ENCODE results near the gene RARB.

Gene RARB

DNA sequence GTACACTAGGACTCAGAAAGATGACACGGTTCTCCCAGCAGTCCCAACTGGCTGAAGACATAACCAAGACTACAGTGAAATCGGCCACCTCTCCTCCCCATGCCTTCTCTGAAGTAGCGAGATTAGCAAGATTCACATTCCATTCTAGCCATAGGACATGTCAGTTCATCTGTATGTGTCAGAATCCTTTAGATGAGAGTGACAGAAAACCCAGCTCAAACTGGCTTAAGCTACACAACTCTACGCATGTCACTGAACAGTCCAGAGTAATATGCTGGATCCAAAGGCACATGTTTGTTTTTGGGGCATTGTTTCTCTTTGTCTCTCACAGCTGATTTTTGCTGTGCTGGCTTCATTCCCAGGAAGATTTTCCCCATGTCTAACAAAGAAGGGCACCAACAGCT is 75.8 kb downstream of the RARB start:
- no peak for DNase-seq (ENCODE audit: low read depth in 2 of 3, low spot score in 2 of 3)

DNA sequence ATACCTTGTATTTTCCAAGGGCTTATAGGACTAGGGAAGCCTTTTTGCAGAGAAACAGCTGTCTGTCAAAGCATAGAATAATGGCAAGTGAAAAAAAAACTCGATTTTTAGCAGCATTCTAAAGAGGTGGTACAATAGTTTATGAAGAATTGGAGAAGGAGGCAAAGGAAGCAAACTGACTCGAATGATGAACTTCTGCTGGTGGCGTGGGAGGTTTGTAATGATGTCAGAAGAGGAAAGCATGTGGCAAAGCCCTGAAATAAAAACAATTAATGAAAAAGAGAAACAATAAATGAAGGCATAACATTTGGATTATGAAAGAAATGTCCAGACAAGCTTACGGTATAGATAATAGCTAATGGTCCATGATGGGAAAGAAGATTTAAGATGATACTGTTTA is 77.5 kb downstream of the RARB start:
- no peak for DNase-seq (ENCODE audit: low read depth in 2 of 3, low spot score in 2 of 3)

DNA sequence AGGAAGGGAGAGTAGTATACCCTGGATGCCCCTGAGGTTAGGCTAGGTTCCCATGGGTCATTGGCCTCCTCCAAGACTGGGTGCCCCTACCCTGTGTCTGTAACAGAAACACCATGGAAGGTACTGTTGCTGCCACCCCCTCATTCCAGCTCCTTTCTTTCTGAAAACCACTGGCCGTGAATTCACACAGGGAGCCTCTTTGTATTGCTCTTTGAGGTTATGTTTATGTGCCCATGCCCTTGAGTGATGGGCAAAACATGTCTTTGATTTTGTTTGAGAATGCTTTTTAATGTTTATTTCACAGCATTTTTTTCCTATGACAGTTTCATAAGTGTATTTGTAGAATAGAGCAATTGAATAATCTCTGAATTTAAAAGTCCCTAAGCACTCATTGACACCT is 79.7 kb downstream of the RARB start:
- DNase-seq (ENCODE audit: low read depth in 2 of 3, low spot score in 2 of 3), result no peak

- no peak for DNase-seq (ENCODE audit: low read depth in 2 of 3, low spot score in 2 of 3)
These were observed 80.4 kb downstream of the RARB start for GRCh38 chr3:25508433-25508832.

- DNase-seq (ENCODE audit: low read depth in 2 of 3, low spot score in 2 of 3), result no peak
These were observed 80.8 kb downstream of the RARB start for GRCh38 chr3:25508901-25509300.

DNA sequence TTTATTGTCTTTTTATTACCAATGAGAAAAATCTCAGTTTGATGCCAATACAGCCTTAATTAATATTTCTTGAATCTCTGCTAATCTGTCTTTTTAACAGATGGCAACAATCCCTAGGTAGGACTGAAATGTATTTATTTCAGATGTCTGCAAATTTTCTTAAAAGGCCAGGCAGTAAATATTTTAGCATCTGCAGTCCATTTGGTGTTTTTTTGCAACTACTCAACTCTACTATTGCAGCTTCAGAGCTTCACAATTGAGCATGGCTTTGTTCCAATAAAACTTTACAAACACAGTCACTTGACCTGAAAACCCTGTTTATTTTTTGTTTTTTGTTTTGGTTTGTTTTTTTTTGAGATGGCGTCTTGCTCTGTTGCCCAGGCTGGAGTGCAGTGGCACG is 82.7 kb downstream of the RARB start:
- DNase-seq (ENCODE audit: low read depth in 2 of 3, low spot score in 2 of 3), result no peak

- DNase-seq (ENCODE audit: low read depth in 2 of 3, low spot score in 2 of 3), result no peak
These were observed 84.1 kb downstream of the RARB start for GRCh38 chr3:25511972-25512721.

DNA sequence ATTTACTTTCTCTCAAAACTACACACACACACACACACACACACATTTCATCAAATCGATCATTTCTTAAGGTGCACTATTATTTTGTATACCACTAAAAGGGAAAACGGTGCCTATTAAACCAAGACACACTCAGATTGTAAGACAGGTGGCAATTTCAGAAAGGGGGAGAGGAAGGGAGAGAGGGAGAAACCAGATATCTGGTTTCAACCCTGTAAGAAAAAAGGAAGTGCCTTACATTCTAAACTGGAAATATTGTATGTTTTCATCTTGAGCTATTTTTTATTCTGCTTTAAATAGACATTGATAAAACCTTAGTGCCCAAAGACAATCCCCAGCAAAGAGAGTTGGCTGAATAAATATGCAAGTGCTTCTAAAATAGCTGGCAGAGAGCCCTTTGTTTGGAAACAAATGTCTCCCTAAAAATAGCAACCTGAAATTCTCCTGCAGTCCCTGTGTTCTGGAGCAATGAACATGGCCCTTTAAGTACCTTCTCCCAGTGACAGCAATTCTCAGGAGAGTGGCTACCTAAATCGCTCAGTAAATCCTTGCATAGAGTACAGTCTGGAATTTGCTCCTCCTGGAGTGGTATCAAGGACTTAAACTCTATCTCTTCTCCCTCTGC is 85.7 kb downstream of the RARB start:
- DNase-seq (ENCODE audit: low read depth in 2 of 3, low spot score in 2 of 3), result no peak

DNA sequence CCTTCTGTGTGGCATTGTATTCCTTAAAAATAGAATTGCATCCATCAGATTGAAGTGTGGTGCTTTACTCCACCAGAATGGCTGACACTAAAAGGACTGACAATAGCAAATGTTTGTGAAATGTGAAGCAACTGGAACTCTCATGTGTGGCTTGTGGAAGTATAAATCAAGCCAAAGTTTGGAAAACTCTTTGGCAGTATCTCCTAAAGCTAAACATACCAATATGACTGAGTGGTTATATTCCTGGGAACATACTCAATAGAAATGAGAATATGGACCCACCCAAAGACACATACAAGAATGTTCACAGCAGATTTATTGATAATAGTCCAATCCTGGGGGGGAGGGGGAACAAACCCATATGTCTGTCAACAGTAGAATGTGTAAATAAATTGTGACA is 87.1 kb downstream of the RARB start:
- no peak for DNase-seq (ENCODE audit: low read depth in 2 of 3, low spot score in 2 of 3)

DNA sequence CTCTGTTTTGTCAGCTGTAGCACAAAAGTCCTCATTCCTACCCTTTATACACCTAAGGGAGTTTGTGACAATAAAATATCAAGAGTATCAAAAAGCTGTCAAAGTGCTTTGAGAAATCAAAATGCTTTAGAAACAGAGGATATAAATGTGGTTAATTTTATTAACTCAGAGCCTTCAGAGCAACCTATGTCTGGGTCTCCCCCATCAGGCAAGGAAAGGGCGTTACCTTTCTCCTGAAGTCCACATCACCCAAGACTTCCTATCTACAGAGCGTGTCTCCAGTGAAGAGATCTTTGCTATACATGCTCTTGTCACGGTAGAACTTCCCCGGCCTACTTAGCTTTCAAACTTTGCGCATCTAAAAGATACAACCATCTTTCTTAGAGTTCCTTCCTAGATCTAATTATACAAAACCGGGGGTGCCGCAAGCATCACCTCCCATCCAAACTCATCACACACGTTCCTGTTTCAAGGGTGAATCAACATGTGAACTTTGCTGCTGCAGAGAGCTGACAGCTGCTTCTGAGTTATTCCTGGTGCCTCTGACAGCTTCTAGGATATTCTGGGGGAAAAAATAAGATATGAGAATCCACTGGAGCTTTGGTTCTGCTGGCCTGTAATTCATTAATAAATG is 93.0 kb downstream of the RARB start:
- DNase-seq (ENCODE audit: low read depth in 2 of 3, low spot score in 2 of 3), result no peak

- no peak for DNase-seq (ENCODE audit: low read depth in 2 of 3, low spot score in 2 of 3)
These were observed 99.3 kb downstream of the RARB start for GRCh38 chr3:25527336-25527735.

DNA sequence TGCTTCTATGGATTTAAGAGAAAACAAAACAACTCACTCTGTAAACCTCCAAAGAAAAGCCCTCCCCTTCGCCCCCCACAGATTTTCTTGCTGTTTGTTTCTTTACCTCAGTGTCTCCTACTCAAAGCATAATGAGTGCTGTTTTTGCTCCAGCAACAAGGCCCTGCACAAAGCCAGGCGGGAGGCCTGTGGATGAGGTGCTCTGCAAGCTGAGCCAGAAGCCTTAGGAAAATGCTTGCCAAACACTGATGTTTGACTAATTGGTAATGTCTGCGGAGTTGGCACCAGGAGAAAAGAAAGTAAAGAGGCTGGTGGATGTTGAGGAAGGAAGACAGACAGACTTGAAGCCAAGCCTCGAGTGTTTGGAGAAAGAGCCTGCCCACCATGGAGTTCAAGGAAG is 99.7 kb downstream of the RARB start:
- DNase-seq (ENCODE audit: low read depth in 2 of 3, low spot score in 2 of 3), result no peak

DNA sequence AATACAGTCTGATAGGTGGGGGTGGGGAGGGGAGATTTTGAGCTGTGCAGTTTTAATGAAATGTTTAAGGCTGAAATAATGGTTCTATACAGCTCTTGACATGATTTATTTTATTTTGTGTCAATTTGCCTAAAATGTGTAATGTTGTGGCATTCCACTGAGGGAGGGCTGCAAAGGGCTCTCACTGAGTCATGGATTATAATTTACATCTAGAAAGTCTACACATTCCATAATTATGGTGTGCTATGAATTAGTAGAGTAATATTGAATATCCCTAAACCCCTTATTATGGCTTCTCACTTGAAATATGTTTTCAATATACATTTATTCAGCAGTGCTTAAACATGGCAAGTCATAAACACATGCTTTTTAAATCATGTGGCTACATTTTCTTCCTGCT is 103.9 kb downstream of the RARB start:
- DNase-seq (ENCODE audit: low read depth in 2 of 3, low spot score in 2 of 3), result no peak

DNA sequence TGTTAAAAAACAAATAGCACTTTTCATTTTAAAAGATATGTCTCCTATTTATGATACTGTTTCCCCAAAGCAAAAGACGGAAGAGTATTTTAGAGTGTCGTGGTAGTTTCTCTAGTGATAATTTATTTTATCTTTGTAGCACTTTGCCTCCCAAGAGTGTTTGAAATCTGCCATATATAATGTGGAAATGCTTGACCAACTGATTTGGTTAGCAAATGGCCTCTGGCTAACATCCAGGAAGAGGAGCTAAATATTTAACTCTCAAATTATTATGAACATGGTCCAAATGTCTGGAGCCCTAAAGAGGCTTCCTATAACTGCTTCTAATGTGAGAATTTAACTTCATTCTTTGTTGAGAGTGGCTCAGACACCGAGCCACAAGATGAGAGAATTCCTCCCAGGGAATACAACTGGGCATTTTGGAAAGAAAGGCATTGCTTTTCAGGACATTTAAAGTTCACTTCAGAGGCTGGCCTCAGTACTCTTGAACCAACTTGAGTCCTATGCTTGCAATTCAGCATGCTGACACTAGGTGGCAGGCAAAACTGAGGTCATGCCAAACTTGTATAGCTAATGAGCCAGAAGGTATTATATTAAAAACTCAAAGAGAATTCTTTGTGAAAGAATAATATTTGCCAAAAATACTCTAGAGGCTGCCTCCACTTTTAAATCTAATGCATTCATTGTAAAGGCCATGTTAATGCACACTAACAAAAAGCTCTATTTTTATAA is 104.5 kb downstream of the RARB start:
- DNase-seq (ENCODE audit: low read depth in 2 of 3, low spot score in 2 of 3), result peak in 2 of 3 experiments; percentile 1 to 3

- no peak for DNase-seq (ENCODE audit: low read depth in 2 of 3, low spot score in 2 of 3)
These were observed 105.3 kb downstream of the RARB start for GRCh38 chr3:25533399-25533798.

GRCh38 chr3:25534007-25534406 is 105.9 kb downstream of the RARB start:
- no peak for DNase-seq (ENCODE audit: low read depth in 2 of 3, low spot score in 2 of 3)

DNA sequence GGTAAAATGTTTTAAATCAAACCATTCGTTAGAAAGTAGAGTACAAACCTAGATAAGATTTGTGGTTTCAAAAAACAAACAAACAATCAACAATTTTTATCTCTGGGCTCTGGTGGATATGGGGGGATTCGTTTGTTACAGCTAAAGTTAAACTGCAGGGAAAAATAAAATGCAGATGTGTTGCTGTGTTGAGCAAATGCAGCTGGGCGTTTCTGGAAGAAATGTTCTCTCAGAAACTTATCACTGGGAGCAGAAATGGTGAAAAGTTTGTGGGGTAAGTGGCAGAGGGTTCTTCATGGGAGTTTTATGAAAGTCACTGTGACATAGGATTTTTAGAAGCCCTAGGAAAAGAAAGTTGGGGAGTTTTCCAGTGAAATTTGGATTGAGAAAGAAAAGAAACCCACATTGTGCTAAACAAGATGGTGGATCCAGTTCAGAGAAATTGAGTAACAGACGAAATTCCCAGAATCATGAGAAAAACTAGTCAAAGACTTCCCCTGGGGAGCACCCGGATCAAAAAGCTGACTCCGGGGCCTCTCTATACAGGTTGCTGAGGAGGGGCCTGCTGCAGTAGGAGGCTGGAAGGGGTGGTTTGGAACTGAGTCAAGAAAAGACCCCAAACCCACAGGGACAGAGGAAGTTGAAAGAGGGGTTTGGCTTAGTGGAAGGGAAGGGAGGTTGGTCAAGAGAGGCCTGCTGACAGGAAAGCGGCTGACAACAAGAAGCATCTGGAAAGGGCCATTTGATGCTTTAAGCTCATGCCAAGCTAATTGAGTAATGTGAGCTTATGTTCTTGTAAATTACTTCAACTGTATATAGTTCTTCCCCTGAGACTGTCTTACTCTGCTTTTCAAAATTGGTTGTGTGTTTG is 108.7 kb downstream of the RARB start:
- no peak for DNase-seq (ENCODE audit: low read depth in 2 of 3, low spot score in 2 of 3)

- DNase-seq (ENCODE audit: low read depth in 2 of 3, low spot score in 2 of 3), result no peak
These were observed 109.5 kb downstream of the RARB start for GRCh38 chr3:25537516-25537915.

DNA sequence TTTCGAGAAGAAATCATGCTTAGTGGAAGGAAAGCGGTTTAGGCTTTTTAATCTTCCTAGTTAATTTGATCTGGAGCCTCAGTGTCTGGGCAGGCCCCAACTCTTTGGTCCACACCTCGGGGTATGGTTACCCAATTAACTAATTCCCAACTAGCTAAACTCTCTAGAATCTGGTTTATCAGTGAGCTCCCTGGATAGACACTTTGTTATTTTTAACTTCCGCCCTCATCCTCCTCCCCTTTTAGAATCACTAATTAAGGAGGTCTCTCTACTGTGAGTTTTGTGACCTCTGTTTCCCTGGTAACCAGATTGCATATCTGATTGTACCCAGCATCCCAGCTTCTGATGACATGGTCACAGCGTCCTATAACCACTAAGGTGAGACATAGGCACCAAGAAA is 112.2 kb downstream of the RARB start:
- no peak for DNase-seq (ENCODE audit: low read depth in 2 of 3, low spot score in 2 of 3)

DNA sequence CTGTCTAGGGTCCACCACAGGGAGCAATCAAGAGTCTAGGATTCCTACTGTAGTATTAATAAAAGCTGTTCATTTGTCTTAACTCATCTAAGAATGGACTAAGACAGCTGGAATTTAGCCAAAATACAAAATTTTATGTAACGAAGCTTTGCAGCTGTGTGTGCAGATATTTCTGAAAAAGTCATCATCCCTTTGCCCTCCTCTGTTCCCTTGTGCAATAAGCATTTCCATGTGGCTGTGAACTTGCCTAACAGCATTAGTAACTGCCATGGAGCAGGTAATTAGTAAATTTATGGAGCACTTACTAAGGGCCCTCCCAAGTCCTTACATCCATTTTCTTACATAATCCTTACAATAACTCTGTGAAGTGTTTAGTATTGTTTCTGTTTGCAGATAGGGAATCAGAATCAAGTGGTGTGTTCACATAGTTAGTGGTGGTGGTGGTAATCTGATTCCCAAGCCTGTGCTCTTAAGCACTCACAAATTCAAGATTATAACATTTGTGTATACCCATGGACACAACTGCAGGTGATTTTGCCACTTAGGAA is 114.5 kb downstream of the RARB start:
- DNase-seq (ENCODE audit: low read depth in 2 of 3, low spot score in 2 of 3), result no peak

GRCh38 chr3:25547103-25547502 is 119.0 kb downstream of the RARB start:
- DNase-seq (ENCODE audit: low read depth in 2 of 3, low spot score in 2 of 3), result no peak
